GM21381 (cell line): ENCODE data around the gene DGKK.
"Not testable (repeated sequence)": the region's sequence is repeated elsewhere in the genome, so short reads cannot be mapped to it uniquely, and the experiment has no call there.

Experiments
- ATAC-seq: cut with Tn5 transposase; IDR thresholded peaks from one replicate; pipeline ENCODE4 v1.9.1; 2021; ENCODE audit warnings: mild to moderate bottlenecking, moderate library complexity; ENCODE audit not compliant: unreplicated experiment

The DGKK gene

GRCh38 chrX:50430917-50431575, 39.6 kb downstream of the DGKK start:
- no peak for ATAC-seq

- no peak for ATAC-seq
Observed at GRCh38 chrX:50428174-50428573, 42.5 kb downstream of the DGKK start.

- ATAC-seq = no peak
Observed at GRCh38 chrX:50407976-50408375, 62.6 kb downstream of the DGKK start.

- ATAC-seq = no peak
Observed at GRCh38 chrX:50403903-50404302, 66.7 kb downstream of the DGKK start.

GRCh38 chrX:50402886-50403285, 67.7 kb downstream of the DGKK start:
- ATAC-seq = no peak

- ATAC-seq = no peak
Observed at GRCh38 chrX:50393902-50394301, 76.7 kb downstream of the DGKK start.

- no peak for ATAC-seq
Observed at GRCh38 chrX:50386520-50386919, 84.1 kb downstream of the DGKK start.

GRCh38 chrX:50381729-50382415, 88.8 kb downstream of the DGKK start:
- ATAC-seq = no peak

GRCh38 chrX:50375481-50376267, 95.0 kb downstream of the DGKK start:
- ATAC-seq = no peak

- ATAC-seq = no peak
Observed at GRCh38 chrX:50372966-50373365, 97.7 kb downstream of the DGKK start.

GRCh38 chrX:50343917-50344316, 126.7 kb downstream of the DGKK start:
- ATAC-seq = no peak

GRCh38 chrX:50333308-50333707, 137.3 kb downstream of the DGKK start:
- no peak for ATAC-seq

- not testable (repeated sequence) for ATAC-seq
Observed at GRCh38 chrX:50332668-50333067, 138.0 kb downstream of the DGKK start.

GRCh38 chrX:50327235-50327634, 143.4 kb downstream of the DGKK start:
- no peak for ATAC-seq
